HepG2 (cell line): ENCODE data around the gene HBM. TPM values are rescaled to one million over a fixed set of nuclear protein-coding genes. Genes with fewer than 3 reads are reported as not detected.
A peak's percentile ranks its signal among the peaks of the same experiment; 100 is the strongest.

ENCODE experiments used
- BRCA1 ChIP-seq: sonication (generic); formaldehyde crosslinking; IDR thresholded peaks from 2 replicates; pipeline ENCODE4 v1.4.0; 2020; ENCODE audit warnings: missing genetic modification reagents
- CAMTA2 ChIP-seq: sonication (generic); formaldehyde crosslinking; IDR thresholded peaks from 2 replicates; pipeline ENCODE4 v1.4.0; 2020; ENCODE audit warnings: mild to moderate bottlenecking, missing genetic modification reagents, borderline replicate concordance
- CREB1 ChIP-seq, 2 experiments: fragments of 450-650 bp in 1 of 2; IDR thresholded peaks; 2 replicates each; pipeline ENCODE4 v1.6.1; 2016 to 2017; ENCODE audit warnings: control low read depth in 1 of 2, mild to moderate bottlenecking in 1 of 2, missing compliant biosample characterization in 1 of 2, missing genetic modification characterization in 1 of 2
- DR1 ChIP-seq: sonication (generic); formaldehyde crosslinking; IDR thresholded peaks from 2 replicates; pipeline ENCODE4 v1.8.0; 2021; ENCODE audit warnings: mild to moderate bottlenecking, missing genetic modification reagents, inconsistent platforms
- DRAP1 ChIP-seq: IDR thresholded peaks from 2 replicates; pipeline ENCODE4 v1.6.1; 2016; ENCODE audit warnings: missing genetic modification reagents, missing compliant biosample characterization
- GABPA ChIP-seq, 2 experiments: IDR thresholded peaks; 2 replicates each; pipeline ENCODE4 v1.6.1; 2011 to 2016; ENCODE audit warnings: low read depth in 2 of 2, low read length in 1 of 2, missing biosample characterization in 1 of 2, missing genetic modification characterization in 1 of 2
- KDM3A ChIP-seq: IDR thresholded peaks from 2 replicates; pipeline ENCODE4 v1.6.1; 2018; ENCODE audit warnings: low read depth, missing compliant biosample characterization
- MIER2 ChIP-seq: IDR thresholded peaks from 2 replicates; pipeline ENCODE4 v1.6.1; 2016; ENCODE audit warnings: missing biosample characterization, missing genetic modification reagents
- REPIN1 ChIP-seq: sonication (generic); formaldehyde crosslinking; IDR thresholded peaks from 2 replicates; pipeline ENCODE4 v1.8.0; 2022; ENCODE audit warnings: missing genetic modification reagents, low read depth, mild to moderate bottlenecking, borderline replicate concordance
- SMAD9 ChIP-seq: sonication (generic); formaldehyde crosslinking; IDR thresholded peaks from 2 replicates; pipeline ENCODE4 v1.5.1; 2020; ENCODE audit warnings: mild to moderate bottlenecking, missing genetic modification reagents
- ZBTB1 ChIP-seq: sonication (generic); formaldehyde crosslinking; IDR thresholded peaks from 2 replicates; pipeline ENCODE4 v1.4.0; 2020; ENCODE audit warnings: missing genetic modification reagents, borderline replicate concordance
- ZBTB37 ChIP-seq: sonication (generic); formaldehyde crosslinking; IDR thresholded peaks from 2 replicates; pipeline ENCODE4 v1.4.0; 2020; ENCODE audit warnings: mild to moderate bottlenecking, missing genetic modification reagents
- ZFP1 ChIP-seq: IDR thresholded peaks from 2 replicates; pipeline ENCODE4 v1.6.1; 2016
- ZNF12 ChIP-seq: sonication (generic); formaldehyde crosslinking; IDR thresholded peaks from 2 replicates; pipeline ENCODE4 v1.5.0; 2020; ENCODE audit warnings: missing genetic modification reagents
- ZNF354B ChIP-seq: sonication (generic); formaldehyde crosslinking; IDR thresholded peaks from 2 replicates; pipeline ENCODE4 v1.8.0; 2022; ENCODE audit warnings: mild to moderate bottlenecking, missing genetic modification reagents
- ZNF567 ChIP-seq: sonication (generic); formaldehyde crosslinking; IDR thresholded peaks from 2 replicates; pipeline ENCODE4 v1.8.1; 2023; ENCODE audit warnings: mild to moderate bottlenecking, missing genetic modification reagents, borderline replicate concordance
- ZNF598 ChIP-seq: sonication (generic); formaldehyde crosslinking; IDR thresholded peaks from 2 replicates; pipeline ENCODE4 v1.5.1; 2020; ENCODE audit warnings: mild to moderate bottlenecking, missing genetic modification reagents, borderline replicate concordance
- ZSCAN25 ChIP-seq: sonication (generic); formaldehyde crosslinking; IDR thresholded peaks from 2 replicates; pipeline ENCODE4 v1.8.0; 2022; ENCODE audit warnings: mild to moderate bottlenecking, missing genetic modification reagents
- polyA plus RNA-seq, 8 experiments: library from polyadenylated mRNA; depleted of rRNA in 3 of 8; stranded (reverse) in 7 of 8; unstranded in 1 of 8; fragments of >200 nt; fragmentation: Illumina TruSeq in 4 of 8; extraction: Trizol in 4 of 8; gene quantifications; 2 replicates each; pipeline versions ENCODE4 v1.2.1 to v1.2.3, GENCODE V29; 2011 to 2016; ENCODE audit warnings: low read depth in 4 of 8, missing spikeins in 1 of 8, mixed read lengths in 1 of 8; ENCODE audit not compliant: insufficient read depth in 1 of 8
- total RNA-seq, 5 experiments: library from RNA; depleted of rRNA; stranded (reverse); fragments of >200 nt; fragmentation: Illumina TruSeq; extraction: Trizol; gene quantifications; 2 replicates each; pipeline ENCODE4 v1.2.3, GENCODE V29; 2016; ENCODE audit warnings: low read depth in 1 of 5
- TF ChIP-seq, protein P1 (sequence below): IDR thresholded peaks from 2 replicates; pipeline ENCODE4 v1.6.1; 2016
- TF ChIP-seq, protein P2 (sequence below): sonication (generic); formaldehyde crosslinking; IDR thresholded peaks from 2 replicates; pipeline ENCODE4 v1.5.1; 2020; ENCODE audit warnings: mild to moderate bottlenecking, missing genetic modification reagents, moderate library complexity
- TF ChIP-seq, protein P3 (sequence below): sonication (generic); formaldehyde crosslinking; IDR thresholded peaks from 2 replicates; pipeline ENCODE4 v1.5.0; 2020; ENCODE audit warnings: mild to moderate bottlenecking, missing genetic modification reagents

The HBM gene
- total and polyA plus RNA-seq, 2 of the 13 experiments (the other 11 are each of a cell fraction or from before 2014, with no cell fraction given) = not detected

DNA sequence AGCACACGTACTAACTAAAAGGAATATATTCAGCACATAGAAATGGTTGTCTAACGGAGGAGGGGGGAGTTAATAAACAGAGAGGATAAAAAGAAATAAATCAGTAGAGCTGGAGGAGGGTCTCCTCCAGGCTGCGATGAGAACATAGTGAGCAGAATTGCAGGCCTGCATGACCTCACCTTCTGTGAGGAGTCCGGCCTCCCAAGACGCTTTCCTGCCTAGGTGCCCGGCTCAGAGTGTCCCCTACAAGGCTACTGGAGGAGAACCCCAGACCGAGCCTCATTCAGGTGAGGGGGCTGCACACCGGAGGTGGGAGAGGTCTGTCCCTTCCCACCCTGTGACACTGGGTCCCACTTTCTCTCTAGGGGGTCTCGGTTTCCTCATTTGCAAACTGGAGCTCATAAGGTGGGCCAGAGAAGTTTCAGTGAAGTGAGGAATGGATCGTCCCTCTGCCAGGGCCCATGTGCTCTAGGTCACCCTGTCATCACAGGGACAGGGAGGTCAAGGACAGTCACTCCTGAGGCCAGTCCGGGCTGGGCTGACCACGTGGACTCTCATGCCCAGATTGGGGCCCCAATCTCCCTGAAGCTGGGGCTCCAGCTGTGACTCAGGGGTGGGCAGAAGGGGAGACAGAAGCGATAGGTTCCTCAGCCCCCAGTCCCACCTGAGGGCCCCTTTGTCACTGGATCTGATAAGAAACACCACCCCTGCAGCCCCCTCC, 3.3 kb upstream of the HBM start (continued):
- TF ChIP-seq, protein P1, sequence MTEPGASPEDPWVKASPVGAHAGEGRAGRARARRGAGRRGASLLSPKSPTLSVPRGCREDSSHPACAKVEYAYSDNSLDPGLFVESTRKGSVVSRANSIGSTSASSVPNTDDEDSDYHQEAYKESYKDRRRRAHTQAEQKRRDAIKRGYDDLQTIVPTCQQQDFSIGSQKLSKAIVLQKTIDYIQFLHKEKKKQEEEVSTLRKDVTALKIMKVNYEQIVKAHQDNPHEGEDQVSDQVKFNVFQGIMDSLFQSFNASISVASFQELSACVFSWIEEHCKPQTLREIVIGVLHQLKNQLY = peak; percentile 56; the same call in 1 of the 2 replicates
- peak; percentile 40; the same call in 1 of the 2 replicates for TF ChIP-seq CAMTA2
- TF ChIP-seq BRCA1 (CRISPR knock-in tag) = no peak
- no peak for TF ChIP-seq CREB1 (IDR thresholded peaks at IDR 0.05)
- no peak for TF ChIP-seq CREB1 (CRISPR knock-in tag; IDR thresholded peaks at IDR 0.05)
- no peak for TF ChIP-seq ZBTB37 (CRISPR knock-in tag)
- no peak for TF ChIP-seq ZBTB1 (CRISPR knock-in tag)
- no peak for TF ChIP-seq DR1 (CRISPR knock-in tag)
- no peak for TF ChIP-seq GABPA (IDR thresholded peaks at IDR 0.05; ENCODE audit: low read depth, low read length)
- TF ChIP-seq GABPA (CRISPR knock-in tag; IDR thresholded peaks at IDR 0.05; ENCODE audit: low read depth) = no peak
- no peak for TF ChIP-seq ZNF12 (CRISPR knock-in tag)
- no peak for TF ChIP-seq REPIN1 (CRISPR knock-in tag)
- no peak for TF ChIP-seq ZNF598 (CRISPR knock-in tag)
- TF ChIP-seq, protein P2, sequence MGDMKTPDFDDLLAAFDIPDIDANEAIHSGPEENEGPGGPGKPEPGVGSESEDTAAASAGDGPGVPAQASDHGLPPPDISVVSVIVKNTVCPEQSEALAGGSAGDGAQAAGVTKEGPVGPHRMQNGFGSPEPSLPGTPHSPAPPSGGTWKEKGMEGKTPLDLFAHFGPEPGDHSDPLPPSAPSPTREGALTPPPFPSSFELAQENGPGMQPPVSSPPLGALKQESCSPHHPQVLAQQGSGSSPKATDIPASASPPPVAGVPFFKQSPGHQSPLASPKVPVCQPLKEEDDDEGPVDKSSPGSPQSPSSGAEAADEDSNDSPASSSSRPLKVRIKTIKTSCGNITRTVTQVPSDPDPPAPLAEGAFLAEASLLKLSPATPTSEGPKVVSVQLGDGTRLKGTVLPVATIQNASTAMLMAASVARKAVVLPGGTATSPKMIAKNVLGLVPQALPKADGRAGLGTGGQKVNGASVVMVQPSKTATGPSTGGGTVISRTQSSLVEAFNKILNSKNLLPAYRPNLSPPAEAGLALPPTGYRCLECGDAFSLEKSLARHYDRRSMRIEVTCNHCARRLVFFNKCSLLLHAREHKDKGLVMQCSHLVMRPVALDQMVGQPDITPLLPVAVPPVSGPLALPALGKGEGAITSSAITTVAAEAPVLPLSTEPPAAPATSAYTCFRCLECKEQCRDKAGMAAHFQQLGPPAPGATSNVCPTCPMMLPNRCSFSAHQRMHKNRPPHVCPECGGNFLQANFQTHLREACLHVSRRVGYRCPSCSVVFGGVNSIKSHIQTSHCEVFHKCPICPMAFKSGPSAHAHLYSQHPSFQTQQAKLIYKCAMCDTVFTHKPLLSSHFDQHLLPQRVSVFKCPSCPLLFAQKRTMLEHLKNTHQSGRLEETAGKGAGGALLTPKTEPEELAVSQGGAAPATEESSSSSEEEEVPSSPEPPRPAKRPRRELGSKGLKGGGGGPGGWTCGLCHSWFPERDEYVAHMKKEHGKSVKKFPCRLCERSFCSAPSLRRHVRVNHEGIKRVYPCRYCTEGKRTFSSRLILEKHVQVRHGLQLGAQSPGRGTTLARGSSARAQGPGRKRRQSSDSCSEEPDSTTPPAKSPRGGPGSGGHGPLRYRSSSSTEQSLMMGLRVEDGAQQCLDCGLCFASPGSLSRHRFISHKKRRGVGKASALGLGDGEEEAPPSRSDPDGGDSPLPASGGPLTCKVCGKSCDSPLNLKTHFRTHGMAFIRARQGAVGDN (CRISPR knock-in tag) = peak; percentile 82
- no peak for TF ChIP-seq ZNF567 (CRISPR knock-in tag)
- TF ChIP-seq, protein P3, sequence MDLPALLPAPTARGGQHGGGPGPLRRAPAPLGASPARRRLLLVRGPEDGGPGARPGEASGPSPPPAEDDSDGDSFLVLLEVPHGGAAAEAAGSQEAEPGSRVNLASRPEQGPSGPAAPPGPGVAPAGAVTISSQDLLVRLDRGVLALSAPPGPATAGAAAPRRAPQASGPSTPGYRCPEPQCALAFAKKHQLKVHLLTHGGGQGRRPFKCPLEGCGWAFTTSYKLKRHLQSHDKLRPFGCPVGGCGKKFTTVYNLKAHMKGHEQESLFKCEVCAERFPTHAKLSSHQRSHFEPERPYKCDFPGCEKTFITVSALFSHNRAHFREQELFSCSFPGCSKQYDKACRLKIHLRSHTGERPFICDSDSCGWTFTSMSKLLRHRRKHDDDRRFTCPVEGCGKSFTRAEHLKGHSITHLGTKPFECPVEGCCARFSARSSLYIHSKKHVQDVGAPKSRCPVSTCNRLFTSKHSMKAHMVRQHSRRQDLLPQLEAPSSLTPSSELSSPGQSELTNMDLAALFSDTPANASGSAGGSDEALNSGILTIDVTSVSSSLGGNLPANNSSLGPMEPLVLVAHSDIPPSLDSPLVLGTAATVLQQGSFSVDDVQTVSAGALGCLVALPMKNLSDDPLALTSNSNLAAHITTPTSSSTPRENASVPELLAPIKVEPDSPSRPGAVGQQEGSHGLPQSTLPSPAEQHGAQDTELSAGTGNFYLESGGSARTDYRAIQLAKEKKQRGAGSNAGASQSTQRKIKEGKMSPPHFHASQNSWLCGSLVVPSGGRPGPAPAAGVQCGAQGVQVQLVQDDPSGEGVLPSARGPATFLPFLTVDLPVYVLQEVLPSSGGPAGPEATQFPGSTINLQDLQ = no peak
- peak; percentile 82; the same call in 1 of the 2 replicates for TF ChIP-seq ZSCAN25
- TF ChIP-seq ZFP1 = no peak
- no peak for TF ChIP-seq DRAP1
- TF ChIP-seq ZNF354B (CRISPR knock-in tag) = no peak
- no peak for TF ChIP-seq KDM3A (CRISPR knock-in tag)
- no peak for TF ChIP-seq SMAD9 (CRISPR knock-in tag)
- TF ChIP-seq MIER2 (CRISPR knock-in tag) = no peak
